ENCODE data around the gene SLC8A2.
"Not testable (repeated sequence)": the region's sequence is repeated elsewhere in the genome, so short reads cannot be mapped to it uniquely, and the experiment has no call there.

Gene SLC8A2

DNA sequence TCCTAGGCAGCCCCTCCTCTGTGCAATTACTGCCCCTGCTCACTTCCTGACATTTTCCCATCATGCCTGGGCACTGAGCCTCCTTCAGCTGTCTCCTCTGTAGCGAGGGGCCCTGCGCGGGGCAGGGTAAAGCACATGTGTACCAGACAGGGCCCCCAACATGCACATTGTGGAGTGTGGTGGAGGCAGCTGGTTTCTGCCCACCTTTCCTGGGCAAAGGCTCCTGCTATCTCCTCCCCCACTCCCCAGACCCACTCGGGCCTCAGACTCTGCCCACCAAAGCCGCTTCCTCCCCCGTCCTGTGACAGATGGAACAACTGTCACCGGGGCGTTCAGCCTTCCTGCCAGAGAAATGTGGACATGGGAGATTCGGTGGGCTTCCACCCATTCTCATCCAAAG, 15.2 kb upstream of the SLC8A2 start:
- DNase-seq: no peak

DNA sequence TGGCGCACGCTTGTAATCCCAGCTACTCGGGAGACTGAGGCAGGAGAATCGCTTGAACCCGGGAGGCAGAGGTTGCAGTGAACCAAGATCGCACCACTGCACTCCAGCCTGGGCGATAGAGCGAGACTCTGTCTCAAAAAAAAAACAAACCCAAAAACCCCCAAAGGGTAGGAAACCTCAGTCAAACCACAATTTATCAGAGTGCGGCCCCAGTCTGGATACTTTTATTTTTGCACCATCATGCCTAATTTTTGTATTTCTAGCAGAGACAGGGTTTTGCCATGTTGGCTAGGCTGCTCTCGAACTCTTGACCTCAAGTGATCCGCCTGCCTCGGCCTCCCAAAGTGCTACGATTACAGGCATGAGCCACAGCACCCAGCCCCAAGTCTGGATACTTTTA, 14.5 kb upstream of the SLC8A2 start:
- DNase-seq: not testable (repeated sequence)

DNA sequence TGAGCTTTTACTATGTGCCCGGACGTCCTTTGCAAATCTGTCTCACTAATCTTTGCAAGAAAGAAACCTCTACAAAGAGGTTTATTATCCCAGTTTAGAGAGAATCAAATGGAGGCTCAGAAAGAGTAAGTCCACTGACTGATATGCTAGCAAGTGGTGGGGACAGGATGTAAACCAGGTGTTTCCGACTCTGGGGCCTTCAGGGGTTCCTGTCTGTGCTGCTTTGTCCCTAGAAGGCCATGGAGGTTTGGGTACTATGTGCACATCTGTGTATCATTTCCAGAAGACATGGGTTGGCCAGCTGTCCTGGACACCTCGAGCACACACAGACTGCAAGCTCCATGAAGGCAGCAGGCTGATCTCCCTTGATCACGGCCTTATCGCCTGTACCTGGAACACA, 13.5 kb upstream of the SLC8A2 start:
- no peak for DNase-seq

DNA sequence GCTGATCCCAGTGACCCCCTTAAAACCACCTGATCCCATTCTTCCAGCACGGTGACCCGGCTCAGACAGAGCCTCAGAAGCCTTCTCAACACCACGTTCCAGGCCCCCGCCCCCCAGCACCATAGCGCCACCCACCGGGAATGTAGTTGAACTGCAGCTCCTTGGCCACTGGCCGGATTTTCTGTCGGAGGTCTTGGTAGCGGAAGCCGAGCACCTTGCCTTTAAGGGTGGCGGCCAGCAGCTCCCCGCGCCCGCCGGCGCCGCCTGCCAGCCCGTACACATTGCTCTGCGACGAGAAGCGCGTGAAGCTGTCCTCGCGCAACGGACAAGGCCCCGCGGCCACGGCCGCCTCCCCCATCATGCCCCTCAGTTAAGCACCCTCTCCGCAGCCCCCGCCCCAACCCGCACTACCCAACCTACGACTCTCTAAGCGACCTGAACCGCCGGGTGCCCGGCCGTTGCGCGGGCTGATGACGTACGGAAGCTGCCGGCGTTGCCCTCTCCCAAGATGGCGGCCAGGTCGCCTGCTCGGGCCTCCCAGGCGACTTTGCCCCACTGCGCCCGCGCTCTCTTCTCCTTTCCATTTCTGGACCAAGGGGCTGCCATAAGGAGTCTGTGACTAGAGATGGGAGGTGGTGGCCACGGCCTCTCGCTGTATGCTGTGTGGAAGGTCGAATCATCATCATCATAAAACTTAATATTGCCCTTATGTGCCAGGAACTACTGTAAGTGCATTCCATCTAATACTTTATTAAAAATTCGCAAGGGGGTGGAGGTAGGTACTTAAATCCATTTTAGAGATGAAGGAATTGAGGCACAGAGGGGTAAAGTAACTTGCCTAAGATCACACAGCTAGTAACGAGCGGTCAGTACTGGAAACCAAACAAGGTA, 12.4 kb upstream of the SLC8A2 start, which contains the start of gene KPTN:
Gene KPTN, minus strand, starts transcription at position 420 of the 891 bp plus-strand sequence. Its CDS starts 59 bp downstream, at position 361.
- peak; percentile 78 for DNase-seq

DNA sequence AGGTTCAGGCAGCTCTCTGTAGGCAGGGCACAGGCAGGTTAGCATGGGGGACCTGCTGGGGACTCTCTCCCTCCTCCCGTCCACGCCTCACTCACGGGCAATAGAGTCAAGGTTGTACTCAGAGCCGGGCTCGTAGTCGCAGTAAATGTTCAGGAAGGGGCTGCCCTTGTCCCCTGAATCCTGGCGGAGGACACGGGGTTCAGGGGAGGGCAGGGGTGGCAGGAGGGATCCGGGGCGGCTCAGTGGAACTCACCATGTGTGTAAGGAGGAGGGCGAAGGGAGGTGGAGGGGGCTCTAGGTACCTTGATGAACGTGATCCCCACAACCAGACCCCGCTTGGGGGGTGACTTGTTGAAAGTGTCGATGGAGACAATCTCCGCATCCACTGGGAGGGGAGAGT, 11.5 kb upstream of the SLC8A2 start:
- DNase-seq: no peak

DNA sequence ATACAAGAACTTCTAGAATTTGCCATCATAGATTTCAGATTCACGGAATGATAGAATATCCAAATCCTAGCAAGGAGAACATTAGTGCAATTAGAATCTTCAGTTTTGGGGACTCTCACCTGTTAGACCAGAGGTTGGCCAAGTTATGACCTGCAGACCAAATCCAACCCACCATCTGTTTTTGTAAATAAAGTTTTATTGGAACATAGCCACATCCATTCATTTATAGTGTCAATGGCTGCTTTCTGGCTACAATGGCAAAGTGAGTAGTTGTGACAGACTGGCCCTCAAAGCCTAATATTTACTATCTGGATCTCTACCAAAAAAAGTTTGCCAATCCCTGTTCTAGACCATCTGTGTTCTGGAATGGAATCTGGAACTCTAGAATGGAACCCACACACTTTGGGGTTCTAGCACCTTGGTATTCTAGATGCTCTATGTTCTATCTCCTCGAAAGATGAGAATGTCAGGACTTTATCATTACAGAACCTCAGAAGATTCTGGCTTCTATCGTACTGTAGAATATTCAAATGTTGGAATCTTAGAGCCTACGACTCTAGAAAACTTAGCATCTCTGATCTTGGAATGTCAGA, 9.9 kb upstream of the SLC8A2 start:
- DNase-seq: no peak

DNA sequence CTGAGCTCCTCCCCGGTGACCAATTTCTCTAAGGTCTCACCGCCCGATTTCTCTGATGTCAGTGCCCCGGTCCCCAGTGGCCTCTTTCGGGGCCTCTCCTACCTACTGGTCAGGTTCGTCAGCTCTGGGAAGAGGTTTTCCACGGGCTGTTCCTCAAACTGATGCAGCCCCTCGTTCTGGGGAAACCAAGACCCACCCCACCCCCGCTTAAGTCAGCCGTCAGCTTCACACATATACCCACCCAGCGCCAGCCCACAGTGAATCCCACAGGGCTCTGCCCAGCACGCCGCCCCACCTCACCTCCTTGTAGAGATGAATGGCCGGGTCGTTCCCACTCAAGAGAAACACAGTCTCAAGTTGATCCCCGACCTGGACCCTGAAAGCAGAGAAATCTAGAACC, 9.0 kb upstream of the SLC8A2 start:
- no peak for DNase-seq

DNA sequence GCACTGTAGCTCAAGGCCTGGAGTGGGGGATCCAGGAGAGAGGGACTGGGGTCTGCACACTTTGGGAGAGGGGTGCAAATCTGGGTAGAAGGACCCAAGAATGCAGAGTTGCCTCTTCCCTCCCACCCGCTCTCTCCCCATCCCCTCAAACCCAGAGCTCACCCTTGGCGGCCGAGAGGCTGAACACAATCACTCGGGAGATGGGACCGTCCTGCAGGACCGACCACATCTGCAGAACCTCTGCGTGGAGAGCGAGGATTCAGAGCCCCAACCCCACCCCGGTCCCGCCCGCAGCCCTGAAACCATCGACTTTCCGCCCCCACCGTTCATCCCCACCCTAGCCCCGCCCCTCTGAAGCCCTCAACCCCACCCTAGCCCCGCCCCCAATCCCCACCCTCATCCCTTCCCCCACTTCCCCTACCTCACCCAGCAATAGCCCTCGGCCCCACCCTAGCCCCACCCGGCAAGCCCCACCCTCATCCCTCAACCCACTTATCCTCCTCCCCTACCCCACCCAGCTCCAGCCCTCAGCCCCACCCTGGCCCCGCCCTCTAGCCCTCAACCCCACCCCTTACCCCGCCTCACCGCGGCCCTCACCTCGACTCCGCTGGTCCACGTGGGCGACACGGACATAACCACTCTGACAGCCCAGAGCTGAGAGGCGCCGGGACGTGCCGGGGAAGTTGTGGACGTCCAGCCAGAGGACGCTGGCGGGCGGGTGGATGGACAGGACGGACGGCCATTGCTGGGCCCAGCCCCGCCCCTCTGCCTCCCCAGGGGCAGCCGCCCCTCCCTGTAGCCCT, 8.2 kb upstream of the SLC8A2 start:
- no peak for DNase-seq

DNA sequence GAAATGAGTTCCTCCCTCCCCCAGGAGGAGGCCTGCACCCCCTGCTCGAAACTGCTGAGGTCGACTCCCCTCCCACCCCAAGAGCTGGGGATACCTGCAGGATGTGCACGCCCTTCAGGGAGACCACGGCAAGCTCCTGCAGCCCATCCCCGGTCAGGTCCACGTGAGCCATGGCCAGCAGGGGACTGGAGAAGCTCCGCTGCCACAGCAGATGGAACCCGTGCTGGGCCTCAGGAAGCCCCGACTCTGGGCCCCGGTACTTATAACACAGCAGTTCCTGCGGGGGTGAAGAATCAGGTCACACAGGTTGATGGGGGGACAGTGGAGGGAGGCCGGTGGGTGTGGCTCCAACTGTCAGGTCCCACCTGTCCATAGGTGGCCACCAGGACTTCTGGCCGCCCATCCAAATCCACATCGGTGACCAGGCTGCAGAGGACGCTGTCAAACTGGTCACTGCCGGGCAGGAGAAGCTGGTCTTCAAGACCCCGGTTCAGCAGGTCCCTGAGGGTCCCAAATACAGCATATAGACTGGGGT, 4.8 kb upstream of the SLC8A2 start:
- no peak for DNase-seq

DNA sequence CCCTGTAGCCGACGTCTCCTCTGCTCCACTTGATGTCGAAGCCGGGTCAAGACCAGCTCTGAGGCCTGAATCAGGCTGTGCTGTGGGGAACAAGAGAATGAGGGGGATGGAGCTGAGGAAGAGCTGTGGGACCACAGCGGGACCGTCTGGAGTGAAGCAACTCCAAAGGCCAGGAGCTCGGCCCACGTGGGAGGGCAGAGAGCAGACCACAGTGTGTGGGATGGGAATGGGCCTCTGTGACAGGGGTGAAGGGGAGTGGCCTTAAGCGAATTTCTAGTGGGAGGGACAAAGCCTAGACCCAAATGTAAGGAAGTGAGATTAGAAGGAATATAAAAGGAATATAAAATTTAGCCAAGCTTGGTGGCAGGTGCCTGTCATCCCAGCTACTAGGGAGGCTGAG, 3.8 kb upstream of the SLC8A2 start:
- no peak for DNase-seq

DNA sequence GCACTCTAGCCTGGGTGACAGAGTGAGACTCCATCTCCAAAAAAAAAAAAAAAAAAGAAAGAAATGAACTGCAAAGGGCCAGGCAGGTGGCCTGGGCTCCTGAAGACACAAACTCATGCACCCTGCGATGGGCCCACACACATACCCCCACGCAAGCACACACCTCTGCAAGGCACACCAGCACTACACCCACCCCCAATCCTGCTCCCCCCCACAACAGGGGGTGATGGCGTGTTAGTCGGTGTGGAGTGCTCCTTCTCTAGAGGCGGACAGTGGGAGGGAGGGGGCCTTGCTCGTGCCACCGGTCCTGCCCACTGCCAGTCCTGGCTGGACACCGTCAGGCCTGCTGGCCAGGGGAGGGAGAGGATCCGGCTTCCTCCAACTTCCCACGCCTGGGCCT, 1.6 kb upstream of the SLC8A2 start:
- DNase-seq: no peak

DNA sequence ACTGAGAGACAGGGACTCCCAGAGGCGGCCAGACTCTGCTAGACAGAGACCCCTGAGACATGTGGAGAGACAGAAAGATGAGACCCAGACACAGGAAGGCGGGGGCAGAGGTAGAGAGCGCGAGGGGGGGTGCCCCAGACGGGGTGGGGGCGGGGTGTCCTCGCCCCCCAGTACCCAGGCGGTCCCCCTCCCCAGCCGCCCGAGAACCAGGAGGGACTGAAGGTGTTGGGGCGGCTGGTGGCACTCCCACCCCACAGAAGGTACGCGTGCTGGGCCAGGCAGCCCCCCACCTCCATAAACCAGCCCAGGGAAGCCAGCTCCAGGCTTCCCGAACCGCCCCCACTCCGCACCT, 336 bp downstream of the SLC8A2 start:
- no peak for DNase-seq

DNA sequence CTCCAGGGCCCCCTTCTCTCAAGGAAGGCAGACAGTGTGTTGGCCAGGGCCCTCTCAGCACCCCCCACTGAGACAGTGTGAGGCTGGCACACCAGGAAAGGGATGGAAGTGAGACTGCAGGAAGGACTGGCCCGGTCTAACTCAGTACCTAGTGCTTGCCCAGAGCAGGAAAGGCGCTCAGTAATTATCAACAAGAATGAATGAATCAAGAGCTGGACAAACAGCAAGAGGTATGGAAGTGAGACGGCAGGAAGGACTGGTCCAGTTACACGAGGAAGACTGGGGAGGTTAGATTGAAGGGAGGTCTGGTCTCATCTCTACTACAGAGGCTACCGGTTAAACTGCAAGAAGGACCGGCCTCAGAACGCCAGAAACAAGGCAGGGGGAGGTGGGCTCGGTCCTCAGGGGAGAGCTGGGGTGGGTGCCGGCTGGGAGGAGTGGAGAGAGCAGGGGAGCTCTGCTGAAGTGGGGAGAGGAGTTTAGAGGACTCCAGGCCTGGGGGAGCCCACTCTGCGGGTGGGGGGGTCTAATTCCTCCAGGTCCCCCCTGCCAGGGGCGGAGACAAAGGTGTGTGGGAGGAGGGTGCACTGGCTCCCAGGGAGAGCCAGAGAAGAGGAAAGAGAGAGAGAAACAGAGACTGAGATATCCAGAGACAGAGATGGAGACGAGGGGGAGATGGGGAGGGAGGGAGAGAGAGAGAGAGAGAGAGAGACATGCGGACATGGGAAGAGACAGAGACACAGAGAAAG, 1.1 kb downstream of the SLC8A2 start:
- DNase-seq: no peak

DNA sequence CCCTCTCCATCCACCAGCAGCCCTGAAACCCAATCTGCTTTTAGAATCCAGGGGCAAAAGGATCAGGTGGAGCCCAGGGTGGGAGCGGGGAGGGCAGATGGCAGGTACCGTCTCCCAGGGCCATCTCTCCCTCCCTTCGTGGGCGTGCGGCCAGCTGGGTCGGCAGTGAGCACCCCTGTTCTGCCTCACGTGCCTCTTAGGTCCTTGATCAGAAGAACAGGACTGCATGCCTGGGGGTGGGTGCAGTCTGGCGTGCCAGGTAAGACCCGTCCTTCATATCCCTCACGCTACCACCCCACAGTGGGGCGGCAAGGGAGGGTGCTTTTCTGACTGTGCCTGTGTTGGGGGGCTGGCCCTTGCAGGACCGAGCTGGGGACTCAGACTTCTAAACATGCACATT, 2.0 kb downstream of the SLC8A2 start:
- no peak for DNase-seq

DNA sequence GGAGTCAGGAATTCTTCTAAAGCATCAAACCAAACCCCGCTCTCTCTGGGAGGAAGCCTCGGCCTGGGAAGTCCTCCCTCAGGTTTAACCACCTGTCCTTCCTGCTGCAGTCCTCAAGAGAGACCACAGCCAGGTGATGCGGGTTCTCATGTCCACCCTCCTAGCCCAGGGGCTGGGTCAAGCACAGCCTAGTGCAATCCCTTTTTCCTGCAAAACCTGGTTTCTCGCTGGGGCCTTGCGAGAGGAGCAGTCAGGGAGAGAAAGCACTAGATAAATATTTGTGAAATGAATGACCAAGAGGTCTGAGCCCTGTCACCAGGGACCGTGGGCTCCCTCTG, 2.4 kb downstream of the SLC8A2 start:
- DNase-seq: no peak

DNA sequence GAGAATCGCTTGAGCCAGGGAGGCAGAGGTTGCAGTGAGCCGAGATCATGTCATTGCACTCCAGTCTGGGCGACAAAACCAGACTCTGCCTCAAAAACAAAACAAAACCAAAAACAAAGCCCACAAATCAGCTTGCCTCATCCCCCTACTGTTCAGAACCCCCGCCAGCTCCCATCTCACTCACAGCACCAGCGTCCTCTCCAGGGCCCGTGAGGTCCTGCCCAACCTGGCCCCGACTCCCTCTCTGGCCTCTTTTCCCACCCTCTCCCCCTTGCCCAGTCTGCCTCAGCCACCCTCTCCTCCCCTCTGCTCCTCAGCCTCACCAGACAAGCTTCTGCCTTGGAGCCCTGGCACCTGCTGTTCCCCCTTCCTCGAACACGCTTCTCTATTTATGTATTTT, 3.8 kb downstream of the SLC8A2 start:
- no peak for DNase-seq

DNA sequence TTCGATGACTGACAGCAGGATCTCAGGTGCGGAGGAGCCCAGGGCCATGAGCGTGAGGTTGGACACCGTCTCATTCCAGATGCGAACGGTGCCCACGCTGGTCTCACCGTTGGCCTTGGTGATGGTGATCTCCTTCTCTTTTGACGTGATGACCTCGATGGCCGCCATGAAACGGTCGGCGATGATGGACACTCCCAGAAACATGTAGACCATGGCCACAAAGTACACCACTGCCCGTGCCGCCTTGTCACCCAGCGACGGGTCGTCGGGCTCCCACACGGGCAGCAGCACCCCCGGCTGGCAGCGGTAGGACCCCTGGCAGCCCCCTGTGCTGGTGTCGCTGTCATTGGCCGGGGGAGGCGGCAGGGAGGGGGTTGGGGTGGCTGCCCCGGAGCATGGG, 5.7 kb downstream of the SLC8A2 start:
- DNase-seq: no peak

DNA sequence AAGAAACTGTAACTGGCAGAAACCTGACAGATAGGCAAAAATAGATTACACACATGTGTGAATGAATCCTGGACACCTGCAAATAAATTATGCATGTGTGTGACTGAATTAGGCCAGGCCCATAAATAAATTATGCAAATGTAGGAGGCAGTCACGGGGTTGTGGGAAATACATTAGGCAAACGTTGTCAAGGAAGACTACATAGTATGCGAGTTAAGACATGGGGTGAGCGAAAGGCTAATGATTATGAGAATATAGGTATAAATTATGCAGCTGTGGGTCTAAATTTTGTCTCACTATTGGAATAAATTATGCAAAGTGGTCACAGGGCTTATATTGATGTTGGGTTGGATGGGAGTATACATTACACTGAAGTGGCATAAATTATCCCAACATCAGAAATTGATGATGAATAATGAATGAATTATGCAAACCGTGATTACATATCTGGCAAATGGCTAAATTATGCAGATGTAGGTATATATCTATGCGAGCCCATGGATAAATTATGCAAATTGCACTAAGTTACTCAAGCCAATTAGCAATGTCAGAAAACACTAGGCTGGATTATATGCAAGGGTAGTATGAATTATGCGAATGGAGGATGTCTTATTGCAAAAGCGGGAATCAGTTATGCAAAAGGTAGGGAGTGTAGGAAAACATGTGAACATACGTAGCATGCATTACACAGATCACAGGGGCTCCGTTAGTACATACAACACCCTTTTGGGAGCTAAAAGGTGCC, 6.8 kb downstream of the SLC8A2 start:
- DNase-seq: no peak

DNA sequence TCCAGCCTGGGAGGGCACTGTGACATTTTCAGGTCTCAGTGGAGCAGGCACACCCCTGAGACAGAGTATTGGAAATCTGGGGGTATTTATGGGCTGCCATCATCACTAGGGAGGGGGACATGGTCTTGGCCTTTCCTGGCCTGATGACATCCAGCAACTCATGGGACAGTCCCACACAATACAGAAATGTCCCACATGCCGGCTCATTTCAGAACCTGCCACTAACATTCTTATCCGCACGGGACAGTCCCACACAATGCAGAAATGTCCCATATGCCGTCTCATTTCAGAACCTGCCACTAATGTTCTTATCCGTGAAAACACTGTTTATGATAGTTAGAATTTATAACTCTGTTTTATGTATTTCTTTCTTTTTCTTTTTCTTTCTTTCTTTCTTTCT, 9.8 kb downstream of the SLC8A2 start:
- no peak for DNase-seq

DNA sequence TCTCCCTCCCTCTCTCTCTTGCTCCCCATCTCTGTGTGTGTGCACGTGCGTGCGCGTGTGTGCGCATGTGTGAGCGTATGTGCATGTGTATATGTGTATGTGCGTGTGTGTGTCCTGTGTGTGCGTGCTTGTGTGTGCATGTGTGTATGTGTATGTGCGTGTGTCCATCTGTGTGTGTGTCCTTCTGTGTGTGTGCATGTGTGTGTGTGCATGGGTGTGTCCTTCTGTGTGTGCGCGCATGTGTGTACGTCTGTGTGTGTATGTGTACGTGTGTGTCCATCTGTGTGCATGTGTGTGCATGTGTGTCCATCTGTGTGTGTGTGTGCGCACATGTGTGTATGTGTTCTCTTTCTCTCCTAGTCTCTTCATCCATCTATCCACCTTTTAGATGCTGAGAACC, 12.2 kb downstream of the SLC8A2 start:
- DNase-seq: no peak

DNA sequence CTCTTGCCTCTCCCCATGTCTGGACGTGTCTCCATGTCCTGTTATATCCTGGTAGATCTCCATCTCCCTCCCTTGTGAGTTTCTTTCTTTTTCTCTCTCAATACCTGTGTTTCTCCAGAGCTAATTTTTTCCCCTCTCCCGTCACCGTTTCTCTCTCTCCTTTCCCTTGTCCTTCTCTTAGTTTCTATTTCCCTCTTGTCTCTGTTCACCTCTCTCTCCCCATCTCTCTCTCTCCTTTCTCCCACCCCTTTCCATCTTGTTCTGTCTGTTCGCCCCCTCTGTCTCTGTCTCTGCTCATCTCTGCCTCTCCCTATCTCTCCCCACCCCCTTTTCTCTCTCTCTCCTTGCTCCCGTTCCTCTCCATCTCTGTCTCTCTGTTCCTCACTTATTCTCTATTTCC, 13.0 kb downstream of the SLC8A2 start:
- no peak for DNase-seq
